Measurements from ENCODE around the gene CD19. TPM values are rescaled to one million over a fixed set of nuclear protein-coding genes. Genes with fewer than 3 reads are reported as not detected.
A peak's percentile ranks its signal among the peaks of the same experiment; 100 is the strongest.
"Not testable (repeated sequence)": the region's sequence is repeated elsewhere in the genome, so short reads cannot be mapped to it uniquely, and the experiment has no call there.

Gene CD19
- total RNA-seq, 3 donors from 2014 or later (not counting 1 experiment from before 2014, with no cell fraction given) = 0.79 to 2.5 (median 0.96) TPM

GRCh38 chr16:28977703-28978662, 46.2 kb downstream of the CD19 start:
- 89% methylated on average over 11 of the region's 11 CpGs for WGBS (ENCODE audit: insufficient coverage)
- H3K4me3 Mint-ChIP-seq = no peak overlapping the region
- Histone ChIP-seq H3K4me1 (ENCODE audit: control insufficient read depth, insufficient read depth, low read length) (peaks cover 27% of the 10 kb centered on the region), H3K27me3 (ENCODE audit: control insufficient read depth, insufficient read depth, low read length) (no peaks in the 10 kb centered on the region), H3K36me3 (ENCODE audit: control insufficient read depth, insufficient read depth, low read length) (peaks cover 29% of the 10 kb centered on the region), H3K4me3 (ENCODE audit: low read length) (no peak overlapping the region), H3K9me3 (ENCODE audit: control insufficient read depth, insufficient read depth, low read length) (peaks cover 3% of the 10 kb centered on the region), H3K27ac (ENCODE audit: low read length) (no peak overlapping the region)
- ATAC-seq = no peak
- TF ChIP-seq, protein P1, sequence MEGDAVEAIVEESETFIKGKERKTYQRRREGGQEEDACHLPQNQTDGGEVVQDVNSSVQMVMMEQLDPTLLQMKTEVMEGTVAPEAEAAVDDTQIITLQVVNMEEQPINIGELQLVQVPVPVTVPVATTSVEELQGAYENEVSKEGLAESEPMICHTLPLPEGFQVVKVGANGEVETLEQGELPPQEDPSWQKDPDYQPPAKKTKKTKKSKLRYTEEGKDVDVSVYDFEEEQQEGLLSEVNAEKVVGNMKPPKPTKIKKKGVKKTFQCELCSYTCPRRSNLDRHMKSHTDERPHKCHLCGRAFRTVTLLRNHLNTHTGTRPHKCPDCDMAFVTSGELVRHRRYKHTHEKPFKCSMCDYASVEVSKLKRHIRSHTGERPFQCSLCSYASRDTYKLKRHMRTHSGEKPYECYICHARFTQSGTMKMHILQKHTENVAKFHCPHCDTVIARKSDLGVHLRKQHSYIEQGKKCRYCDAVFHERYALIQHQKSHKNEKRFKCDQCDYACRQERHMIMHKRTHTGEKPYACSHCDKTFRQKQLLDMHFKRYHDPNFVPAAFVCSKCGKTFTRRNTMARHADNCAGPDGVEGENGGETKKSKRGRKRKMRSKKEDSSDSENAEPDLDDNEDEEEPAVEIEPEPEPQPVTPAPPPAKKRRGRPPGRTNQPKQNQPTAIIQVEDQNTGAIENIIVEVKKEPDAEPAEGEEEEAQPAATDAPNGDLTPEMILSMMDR (IDR thresholded peaks at IDR 0.05) = peak; percentile 29
- peak overlapping the region in 1 of 2 donors; percentile 68 for H3K27ac Mint-ChIP-seq
- DNase-seq = peak in 1 of 2 donors; percentile 74
- H3K4me1 Mint-ChIP-seq = peaks cover 35 to 51% of the 10 kb centered on the region in 2 donors
- no peaks in the 10 kb centered on the region for H3K27me3 Mint-ChIP-seq (ENCODE audit: low read depth in 2 of 2)
- no peaks in the 10 kb centered on the region for H3K36me3 Mint-ChIP-seq
- no peaks in the 10 kb centered on the region for H3K9me3 Mint-ChIP-seq
- intact Hi-C loops (cut with micrococcal nuclease) = no loop called here

- H3K27me3 Mint-ChIP-seq (ENCODE audit: low read depth in 2 of 2); H3K9me3 ChIP-seq (ENCODE audit: control insufficient read depth, insufficient read depth, low read length); ATAC-seq; H3K4me3 ChIP-seq (ENCODE audit: low read length); H3K27me3 ChIP-seq (ENCODE audit: control insufficient read depth, insufficient read depth, low read length); intact Hi-C loops (cut with micrococcal nuclease); H3K27ac ChIP-seq (ENCODE audit: low read length); H3K27ac Mint-ChIP-seq; H3K4me3 Mint-ChIP-seq; H3K9me3 Mint-ChIP-seq; H3K36me3 Mint-ChIP-seq; DNase-seq: not testable (repeated sequence)
- Histone ChIP-seq H3K36me3 (ENCODE audit: control insufficient read depth, insufficient read depth, low read length) (peaks cover 29% of the 10 kb centered on the region), H3K4me1 (ENCODE audit: control insufficient read depth, insufficient read depth, low read length) (peaks cover 37% of the 10 kb centered on the region)
- peaks cover 40 to 54% of the 10 kb centered on the region in 2 donors for H3K4me1 Mint-ChIP-seq
- 96% methylated on average over 7 of the region's 7 CpGs for WGBS (ENCODE audit: insufficient coverage)
Observed at GRCh38 chr16:28980330-28980729, 48.6 kb downstream of the CD19 start.

- H3K4me3 ChIP-seq (ENCODE audit: low read length) = no peak overlapping the region
- TF ChIP-seq, protein P1 (IDR thresholded peaks at IDR 0.05) = no peak
- H3K4me1 Mint-ChIP-seq = peaks cover 37 to 54% of the 10 kb centered on the region in 2 donors
- no peaks in the 10 kb centered on the region for H3K9me3 Mint-ChIP-seq
- intact Hi-C loops (cut with micrococcal nuclease) = no loop called here
- H3K27me3 Mint-ChIP-seq (ENCODE audit: low read depth in 2 of 2) = no peaks in the 10 kb centered on the region
- 96% methylated on average over 7 of the region's 7 CpGs for WGBS (ENCODE audit: insufficient coverage)
- H3K4me1 ChIP-seq (ENCODE audit: control insufficient read depth, insufficient read depth, low read length) = peaks cover 37% of the 10 kb centered on the region
- H3K27ac Mint-ChIP-seq = no peak overlapping the region
- no peak overlapping the region for H3K27ac ChIP-seq (ENCODE audit: low read length)
- no peaks in the 10 kb centered on the region for H3K27me3 ChIP-seq (ENCODE audit: control insufficient read depth, insufficient read depth, low read length)
- ATAC-seq (no peak), DNase-seq (no peak)
- peaks cover 29% of the 10 kb centered on the region for H3K36me3 ChIP-seq (ENCODE audit: control insufficient read depth, insufficient read depth, low read length)
- H3K9me3 ChIP-seq (ENCODE audit: control insufficient read depth, insufficient read depth, low read length) = peaks cover 3% of the 10 kb centered on the region
- no peaks in the 10 kb centered on the region for H3K36me3 Mint-ChIP-seq
- H3K4me3 Mint-ChIP-seq = no peak overlapping the region
Observed at GRCh38 chr16:28980929-28981328, 49.2 kb downstream of the CD19 start.

DNA sequence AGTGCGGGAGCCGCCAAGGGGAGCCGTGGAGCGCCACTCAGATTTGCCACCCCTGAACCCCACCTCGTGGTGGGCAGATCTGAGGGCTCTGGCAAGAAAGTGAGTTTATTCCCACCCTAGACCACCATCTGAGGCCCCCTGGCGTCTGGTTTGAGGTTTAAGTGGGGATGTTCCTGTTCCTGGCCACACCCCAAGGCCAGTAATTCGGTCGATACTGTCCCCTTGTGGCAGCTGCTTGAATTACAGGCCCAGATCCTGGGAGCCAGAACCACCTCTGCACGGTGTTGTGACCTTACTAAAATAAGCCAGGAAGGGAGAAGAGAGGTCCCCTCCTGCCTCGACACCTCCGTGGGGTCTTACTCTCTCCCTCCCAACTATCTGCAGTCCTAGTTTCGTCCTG, 49.7 kb downstream of the CD19 start:
- H3K9me3 Mint-ChIP-seq = no peaks in the 10 kb centered on the region
- ATAC-seq (no peak), DNase-seq (peak in 1 of 2 donors; percentile 48)
- Histone ChIP-seq H3K27ac (ENCODE audit: low read length) (no peak overlapping the region), H3K9me3 (ENCODE audit: control insufficient read depth, insufficient read depth, low read length) (peaks cover 3% of the 10 kb centered on the region), H3K36me3 (ENCODE audit: control insufficient read depth, insufficient read depth, low read length) (peaks cover 32% of the 10 kb centered on the region), H3K4me3 (ENCODE audit: low read length) (no peak overlapping the region), H3K27me3 (ENCODE audit: control insufficient read depth, insufficient read depth, low read length) (no peaks in the 10 kb centered on the region), H3K4me1 (ENCODE audit: control insufficient read depth, insufficient read depth, low read length) (peaks cover 43% of the 10 kb centered on the region)
- no peak overlapping the region for H3K27ac Mint-ChIP-seq
- WGBS (ENCODE audit: insufficient coverage) = 88% methylated on average over 11 of the region's 12 CpGs
- H3K36me3 Mint-ChIP-seq = no peaks in the 10 kb centered on the region
- intact Hi-C loops (cut with micrococcal nuclease) = no loop called here
- H3K4me1 Mint-ChIP-seq = peaks cover 31 to 54% of the 10 kb centered on the region in 2 donors
- TF ChIP-seq, protein P1 (IDR thresholded peaks at IDR 0.05) = no peak
- no peaks in the 10 kb centered on the region for H3K27me3 Mint-ChIP-seq (ENCODE audit: low read depth in 2 of 2)
- no peak overlapping the region for H3K4me3 Mint-ChIP-seq
